ENCODE measurements around the gene PPY. TPM values are rescaled to one million over a fixed set of nuclear protein-coding genes. Genes with fewer than 3 reads are reported as not detected.

Gene PPY
- total RNA-seq, 2 experiments from 2014 or later = not detected

GRCh38 chr17:43927060-43927864 lies 15.0 kb downstream of the PPY start:
- TF ChIP-seq, protein P1, sequence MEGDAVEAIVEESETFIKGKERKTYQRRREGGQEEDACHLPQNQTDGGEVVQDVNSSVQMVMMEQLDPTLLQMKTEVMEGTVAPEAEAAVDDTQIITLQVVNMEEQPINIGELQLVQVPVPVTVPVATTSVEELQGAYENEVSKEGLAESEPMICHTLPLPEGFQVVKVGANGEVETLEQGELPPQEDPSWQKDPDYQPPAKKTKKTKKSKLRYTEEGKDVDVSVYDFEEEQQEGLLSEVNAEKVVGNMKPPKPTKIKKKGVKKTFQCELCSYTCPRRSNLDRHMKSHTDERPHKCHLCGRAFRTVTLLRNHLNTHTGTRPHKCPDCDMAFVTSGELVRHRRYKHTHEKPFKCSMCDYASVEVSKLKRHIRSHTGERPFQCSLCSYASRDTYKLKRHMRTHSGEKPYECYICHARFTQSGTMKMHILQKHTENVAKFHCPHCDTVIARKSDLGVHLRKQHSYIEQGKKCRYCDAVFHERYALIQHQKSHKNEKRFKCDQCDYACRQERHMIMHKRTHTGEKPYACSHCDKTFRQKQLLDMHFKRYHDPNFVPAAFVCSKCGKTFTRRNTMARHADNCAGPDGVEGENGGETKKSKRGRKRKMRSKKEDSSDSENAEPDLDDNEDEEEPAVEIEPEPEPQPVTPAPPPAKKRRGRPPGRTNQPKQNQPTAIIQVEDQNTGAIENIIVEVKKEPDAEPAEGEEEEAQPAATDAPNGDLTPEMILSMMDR (IDR thresholded peaks at IDR 0.05) = no peak
- ChIA-PET CTCF (interaction anchor here (0.6 to 4.7 kb wide), 6 partner anchors 9 to 48 kb away, joined by 3 to 20 read pairs (median 3); no protein-coding TSS in a partner anchor), POLR2A (no interaction called here)
- no peaks in the 10 kb centered on the region for H3K9me3 Mint-ChIP-seq
- DNase-seq (peak; percentile 63), ATAC-seq (peak; percentile 60)
- no peaks in the 10 kb centered on the region for H3K36me3 Mint-ChIP-seq (ENCODE audit: low read depth)
- intact Hi-C loops (cut with micrococcal nuclease) = no loop called here
- peaks cover 26% of the 10 kb centered on the region for H3K4me1 Mint-ChIP-seq (ENCODE audit: low read depth)
- H3K4me3 Mint-ChIP-seq = peak overlapping the region; percentile 70
- no peaks in the 10 kb centered on the region for H3K27me3 Mint-ChIP-seq
- H3K27ac Mint-ChIP-seq = peak overlapping the region; percentile 69

- intact Hi-C loops (cut with micrococcal nuclease) = no loop called here
- Mint-ChIP-seq H3K4me3 (no peak overlapping the region), H3K27ac (no peak overlapping the region), H3K36me3 (ENCODE audit: low read depth) (no peaks in the 10 kb centered on the region), H3K4me1 (ENCODE audit: low read depth) (peaks cover 23% of the 10 kb centered on the region), H3K9me3 (no peaks in the 10 kb centered on the region), H3K27me3 (no peaks in the 10 kb centered on the region)
- DNase-seq (no peak), ATAC-seq (no peak)
- CTCF ChIA-PET = interaction anchor here (0.8 to 4.7 kb wide), 6 partner anchors 11 to 426 kb away, joined by 3 to 48 read pairs (median 12); partner anchors contain the start of gene MPP2
- POLR2A ChIA-PET = no interaction called here
- TF ChIP-seq, protein P1 (IDR thresholded peaks at IDR 0.05) = no peak
Measured at GRCh38 chr17:43924558-43924957, 17.7 kb downstream of the PPY start.

DNA sequence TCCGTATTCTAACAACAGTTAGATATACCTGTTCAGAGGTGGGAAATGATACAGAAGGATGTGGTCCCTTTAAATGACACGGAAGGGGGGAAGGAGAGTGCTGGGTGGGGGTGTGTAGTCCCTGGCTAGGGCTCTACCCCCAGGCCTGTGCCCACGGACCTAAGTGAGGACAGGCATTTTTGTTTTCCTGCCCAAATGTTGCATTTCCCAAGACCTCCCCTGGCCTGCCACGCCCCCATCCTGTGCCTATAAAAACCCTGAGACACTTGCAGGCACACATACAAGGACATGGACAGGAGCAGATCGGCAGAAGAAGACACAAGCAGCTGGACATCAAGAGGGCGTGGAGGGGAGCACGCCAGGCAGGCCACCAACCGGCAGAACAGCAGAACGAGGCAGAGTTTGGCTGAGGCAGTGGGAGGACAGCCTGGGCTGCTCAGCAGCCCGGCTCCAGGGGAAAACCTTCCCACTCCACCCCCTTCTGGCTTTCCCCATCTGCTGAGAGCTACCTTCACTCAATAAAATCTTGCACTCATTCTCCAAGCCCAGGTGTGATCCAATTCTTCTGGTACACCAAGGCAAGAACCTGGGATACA lies 21.7 kb downstream of the PPY start:
- ChIA-PET CTCF (interaction anchor here (1.4 to 4.4 kb wide), 3 partner anchors 11 to 42 kb away, joined by 5 to 34 read pairs (median 6); no protein-coding TSS in a partner anchor), POLR2A (no interaction called here)
- Mint-ChIP-seq H3K27ac (no peak overlapping the region), H3K27me3 (no peaks in the 10 kb centered on the region), H3K36me3 (ENCODE audit: low read depth) (no peaks in the 10 kb centered on the region), H3K4me3 (no peak overlapping the region), H3K4me1 (ENCODE audit: low read depth) (peaks cover 14% of the 10 kb centered on the region), H3K9me3 (no peaks in the 10 kb centered on the region)
- intact Hi-C loops (cut with micrococcal nuclease) = no loop called here
- ATAC-seq = no peak
- TF ChIP-seq, protein P1 (IDR thresholded peaks at IDR 0.05) = no peak
- no peak for DNase-seq

- no peak for DNase-seq
- intact Hi-C loops (cut with micrococcal nuclease) = no loop called here
- POLR2A ChIA-PET = no interaction called here
- Mint-ChIP-seq H3K9me3 (no peaks in the 10 kb centered on the region), H3K36me3 (ENCODE audit: low read depth) (no peaks in the 10 kb centered on the region), H3K4me1 (ENCODE audit: low read depth) (peaks cover 7% of the 10 kb centered on the region), H3K27ac (peak overlapping the region; percentile 61), H3K4me3 (peak overlapping the region; percentile 63), H3K27me3 (no peaks in the 10 kb centered on the region)
- CTCF ChIA-PET = interaction anchor here (1.0 to 4.4 kb wide), 6 partner anchors 8 to 39 kb away, joined by 3 to 34 read pairs (median 4); no protein-coding TSS in a partner anchor
- peak; percentile 15 for ATAC-seq
- TF ChIP-seq, protein P1 (IDR thresholded peaks at IDR 0.05) = peak; percentile 2
Measured at GRCh38 chr17:43918026-43918389, 24.3 kb downstream of the PPY start.
